Nucleus accumbens (tissue), 56 donors: ENCODE results near the gene PLA2G12A.
A peak's percentile ranks its signal among the peaks of the same experiment; 100 is the strongest.

ENCODE experiments used
- DNase-seq, 56 donors: peaks; one replicate each; lab custom pipeline; 2025; lab: John Stamatoyannopoulos, UW

PLA2G12A gene

DNA sequence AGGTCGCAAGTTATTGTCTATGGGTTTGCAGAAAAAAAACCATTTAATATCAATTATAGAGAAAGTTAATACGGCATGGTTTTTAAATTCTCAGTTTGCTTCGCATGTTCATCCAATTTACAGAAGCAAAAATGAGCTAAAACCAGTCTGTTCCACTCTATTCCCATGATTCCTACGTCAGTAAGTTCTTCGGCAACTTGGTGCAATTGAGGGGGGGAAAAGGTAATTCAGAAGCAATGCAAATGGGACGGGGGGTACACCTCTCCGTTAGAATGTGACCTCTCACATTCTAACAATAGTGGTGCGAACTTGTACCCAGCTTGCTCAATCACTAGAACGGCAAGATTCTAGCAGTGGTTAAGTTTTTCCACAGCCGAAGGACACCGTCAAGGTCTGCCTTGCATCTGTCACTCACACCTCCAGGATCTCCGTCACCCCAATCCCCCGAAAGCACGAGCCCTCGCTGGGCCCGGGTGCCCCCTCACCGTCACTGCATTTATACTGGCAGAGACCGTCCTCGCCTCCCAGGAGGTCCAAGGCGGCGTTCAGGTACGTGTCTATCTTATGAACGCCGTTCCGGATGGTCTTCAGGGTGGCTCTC lies 653 bp downstream of the PLA2G12A start:
- DNase-seq, result peak in 12 of 56 donors; percentile 4 to 61 (median 30)

DNA sequence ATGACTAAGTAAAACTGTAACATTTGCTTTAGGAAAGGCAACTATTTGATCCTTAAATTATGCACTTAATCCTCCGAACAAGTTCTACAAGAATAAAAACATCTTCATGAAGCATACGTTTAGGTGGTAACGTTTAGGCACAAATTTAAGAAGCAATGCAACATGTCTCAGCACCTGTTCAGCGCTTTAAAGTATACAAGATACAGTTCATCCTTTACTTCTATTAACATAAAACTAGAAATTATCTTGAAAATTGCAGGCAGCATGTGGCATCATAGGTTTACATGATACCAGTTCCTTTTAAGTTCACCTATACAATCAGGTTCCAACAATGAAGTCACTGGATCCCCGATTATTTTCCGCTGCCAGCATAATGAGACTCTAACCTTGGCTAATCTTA lies 1.5 kb downstream of the PLA2G12A start:
- no peak for DNase-seq

DNA sequence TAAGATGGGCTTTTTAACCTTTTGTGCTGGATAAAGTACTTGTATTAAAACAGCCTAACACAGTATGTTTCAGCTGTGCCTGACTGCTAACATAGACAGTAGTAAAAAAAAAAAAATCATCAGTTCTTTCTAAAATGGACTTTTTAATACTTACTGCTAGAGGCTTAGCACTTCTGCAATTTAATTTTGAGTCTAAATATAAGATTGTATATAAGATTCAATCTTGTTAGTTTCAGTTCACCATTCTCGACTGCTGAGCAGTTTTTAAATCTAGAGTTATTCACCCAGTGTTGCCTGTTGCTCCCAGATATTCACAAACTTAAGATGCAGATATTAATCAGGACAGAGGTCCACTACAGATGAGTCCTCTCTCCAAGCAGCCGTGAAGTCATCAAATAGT lies 6.8 kb downstream of the PLA2G12A start:
- DNase-seq, result no peak

DNA sequence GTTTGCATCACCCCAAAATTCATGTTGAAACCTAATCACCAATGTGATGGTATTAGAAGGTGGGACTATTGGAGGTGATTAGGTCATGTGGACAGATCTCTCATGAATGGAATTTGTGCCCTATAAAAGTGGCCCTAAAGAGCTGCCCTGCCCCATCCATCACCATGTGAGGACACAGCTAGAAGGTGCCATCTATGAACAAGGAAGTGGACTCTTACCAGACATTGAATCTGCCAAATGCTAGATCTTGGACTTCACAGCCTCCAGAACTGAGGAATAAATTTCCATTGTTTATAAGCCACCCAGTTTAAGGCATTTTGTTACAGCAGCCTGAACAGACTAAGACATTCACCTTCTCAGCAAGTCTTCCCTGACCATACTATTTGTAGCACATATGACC lies 7.5 kb downstream of the PLA2G12A start:
- DNase-seq, result no peak

GRCh38 chr4:109721033-109721432 lies 8.8 kb downstream of the PLA2G12A start:
- DNase-seq, result no peak

GRCh38 chr4:109719604-109720003 lies 10.3 kb downstream of the PLA2G12A start:
- no peak for DNase-seq

GRCh38 chr4:109718759-109719158 lies 11.1 kb downstream of the PLA2G12A start:
- no peak for DNase-seq

DNA sequence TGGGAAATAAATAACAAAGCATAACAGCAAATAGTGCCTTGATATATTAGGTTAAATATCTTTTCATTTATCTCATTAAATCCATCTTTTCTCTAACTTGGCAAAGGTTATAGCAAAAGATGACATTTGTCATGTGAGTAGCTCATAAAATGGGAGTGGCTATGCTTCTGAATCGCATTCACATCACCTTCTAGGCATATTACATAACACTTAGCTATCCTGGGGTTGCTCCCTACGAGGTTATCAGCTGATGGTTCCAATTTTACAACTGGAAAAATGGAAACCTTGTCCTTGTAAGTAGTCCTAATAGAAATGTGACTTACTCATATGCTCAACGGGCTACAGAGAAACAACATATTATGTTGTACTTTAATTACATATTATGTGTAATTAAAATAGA lies 16.4 kb downstream of the PLA2G12A start:
- DNase-seq, result no peak

GRCh38 chr4:109708990-109709389 lies 20.9 kb downstream of the PLA2G12A start:
- DNase-seq, result no peak

DNA sequence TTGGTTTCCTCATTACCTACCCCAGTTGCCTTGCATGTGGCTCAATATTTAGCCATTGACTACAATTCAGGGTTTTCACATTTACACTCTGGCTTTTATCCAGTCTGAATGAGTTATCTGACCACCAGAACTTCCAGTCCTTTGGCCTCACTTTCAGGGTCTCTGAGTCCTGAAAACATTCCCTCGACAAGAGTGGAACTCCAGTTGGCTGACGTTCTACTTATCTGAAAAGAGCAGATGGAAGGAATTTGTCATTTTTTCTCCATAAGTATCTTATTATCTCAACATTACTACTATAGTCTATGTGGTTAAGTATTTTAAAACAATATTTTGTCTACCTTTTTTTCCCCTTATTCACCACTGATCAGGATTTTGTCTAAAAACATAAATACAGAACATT lies 21.4 kb downstream of the PLA2G12A start:
- no peak for DNase-seq

DNA sequence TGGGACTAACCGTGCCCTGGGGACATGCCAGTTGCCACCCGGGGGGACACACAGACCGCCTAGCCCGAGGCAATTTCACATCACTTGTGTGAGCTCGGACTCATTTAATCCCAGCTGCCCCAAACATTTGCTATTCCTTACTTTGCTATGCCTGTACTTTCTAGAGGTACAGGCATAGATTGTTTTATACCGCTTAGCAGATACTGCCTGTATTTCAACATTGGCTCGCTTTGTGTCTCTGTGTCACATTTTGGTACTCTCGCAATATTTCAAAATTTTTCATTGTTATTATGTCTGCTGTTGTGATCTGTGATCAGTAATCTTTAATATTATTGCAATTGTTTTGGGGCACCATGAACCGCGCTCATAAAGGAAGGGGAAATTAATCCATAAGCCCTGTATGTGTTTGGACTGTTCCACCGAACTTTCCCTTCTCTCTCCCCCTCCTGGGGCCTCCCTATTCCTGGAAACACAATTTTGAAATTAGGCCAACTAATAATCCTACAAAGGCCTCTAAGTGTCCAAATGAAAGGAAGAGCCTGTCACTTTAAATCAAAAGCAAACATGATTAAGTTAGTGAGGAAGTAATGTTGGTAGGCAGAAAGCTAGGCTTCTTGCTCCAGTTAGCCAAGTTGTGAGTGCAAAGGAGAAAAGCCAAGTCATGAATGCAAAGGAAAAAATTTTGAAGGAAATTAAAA lies 26.1 kb downstream of the PLA2G12A start:
- DNase-seq, result no peak

DNA sequence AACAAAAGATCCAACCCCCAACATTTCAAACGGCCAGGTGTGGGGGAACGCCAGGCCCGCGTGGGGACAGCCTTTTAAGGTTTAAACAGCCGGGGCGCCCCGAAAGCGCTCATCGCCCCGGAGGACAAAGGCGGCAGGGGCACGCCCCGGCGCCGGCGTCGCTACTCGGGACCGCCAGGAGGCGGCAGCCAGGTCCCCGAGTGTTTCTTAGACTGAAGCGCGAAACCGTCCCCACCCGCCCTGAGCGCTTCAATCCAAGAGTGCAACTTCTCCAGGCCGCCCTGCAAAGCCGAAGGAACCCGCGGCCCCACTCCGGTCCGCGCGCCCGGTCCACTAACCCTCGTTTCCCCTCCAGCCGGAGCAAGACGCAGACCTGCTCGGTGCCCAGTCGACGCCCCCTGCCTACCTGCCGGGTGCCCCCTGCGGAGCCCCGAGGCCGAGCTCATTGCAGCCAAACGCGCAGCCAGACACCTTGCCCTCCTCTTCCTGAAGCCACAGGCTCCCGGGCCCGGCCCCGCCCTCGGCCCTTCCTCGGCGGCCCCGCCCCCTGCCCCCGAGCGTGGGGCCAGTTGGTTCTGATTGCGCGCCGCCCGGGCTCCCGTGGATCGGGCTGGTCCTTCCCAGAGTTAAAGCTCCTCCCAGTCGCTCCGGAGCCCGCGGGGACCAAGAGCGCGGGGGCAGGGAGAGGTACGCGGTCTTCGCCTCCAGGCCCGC lies 26.8 kb downstream of the PLA2G12A start, which contains the start of gene CASP6:
CASP6 (minus strand) TSS at position 496 of the 714 bp plus-strand sequence; CDS start at position 446, 50 bp downstream.
- DNase-seq, result peak in 54 of 56 donors; percentile 4 to 87 (median 58)

GRCh38 chr4:109701566-109702410 lies 28.1 kb downstream of the PLA2G12A start:
- DNase-seq, result no peak

DNA sequence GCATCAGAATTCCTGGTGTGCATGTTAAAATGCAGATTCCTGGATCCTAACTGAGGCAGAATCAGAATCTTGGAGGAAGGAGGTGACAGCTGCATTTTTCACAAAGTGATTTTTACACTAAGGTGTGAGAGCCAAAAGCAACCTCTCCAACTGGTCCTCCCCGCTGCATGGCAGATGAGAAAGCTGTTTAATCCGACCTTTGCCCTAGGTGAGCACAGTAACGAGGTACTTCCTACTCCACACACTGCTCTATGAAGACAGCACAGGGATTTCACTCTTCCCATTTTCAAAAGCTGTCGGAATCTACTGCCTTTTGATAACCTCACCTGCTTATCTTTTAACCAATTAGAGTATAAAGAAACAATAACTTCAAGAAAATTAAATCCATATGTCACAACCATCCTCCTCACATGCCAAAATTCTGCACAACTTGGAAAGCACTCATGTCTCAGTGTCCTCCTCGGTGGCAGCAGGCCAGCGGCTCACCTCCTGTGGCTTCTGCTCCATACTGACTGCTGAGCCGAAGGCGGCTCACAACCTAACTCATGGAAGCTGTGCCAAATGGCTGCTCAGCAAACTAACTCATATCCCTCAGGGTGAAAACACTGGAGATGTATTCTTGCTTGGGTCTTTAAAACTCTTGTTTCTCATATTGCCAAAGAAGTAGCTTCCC lies 30.2 kb downstream of the PLA2G12A start:
- DNase-seq, result no peak

GRCh38 chr4:109698656-109699055 lies 31.2 kb downstream of the PLA2G12A start:
- DNase-seq, result no peak

DNA sequence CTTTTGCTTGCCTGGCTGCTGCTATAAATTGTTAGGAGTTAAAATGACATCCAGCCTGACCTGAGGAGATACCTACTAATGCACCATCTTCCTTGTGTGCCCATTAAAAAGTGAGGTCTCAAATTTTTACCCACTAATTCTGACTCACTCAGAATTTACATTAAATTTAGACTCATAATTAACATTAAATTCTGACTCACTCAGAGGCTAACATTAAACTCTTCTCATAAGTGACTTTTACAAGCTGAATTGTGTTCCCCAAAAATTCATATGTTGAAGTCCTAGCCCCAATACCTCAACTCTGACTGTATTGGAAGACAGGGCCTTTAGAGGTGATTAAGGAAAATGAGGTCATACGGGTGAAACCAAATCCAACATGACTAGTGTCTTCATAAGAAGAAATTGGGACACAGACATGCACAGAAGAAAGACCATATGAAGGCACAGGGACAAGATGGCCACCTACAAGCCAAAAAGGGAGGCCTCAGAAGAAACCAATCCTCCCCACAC lies 38.4 kb downstream of the PLA2G12A start:
- no peak for DNase-seq

DNA sequence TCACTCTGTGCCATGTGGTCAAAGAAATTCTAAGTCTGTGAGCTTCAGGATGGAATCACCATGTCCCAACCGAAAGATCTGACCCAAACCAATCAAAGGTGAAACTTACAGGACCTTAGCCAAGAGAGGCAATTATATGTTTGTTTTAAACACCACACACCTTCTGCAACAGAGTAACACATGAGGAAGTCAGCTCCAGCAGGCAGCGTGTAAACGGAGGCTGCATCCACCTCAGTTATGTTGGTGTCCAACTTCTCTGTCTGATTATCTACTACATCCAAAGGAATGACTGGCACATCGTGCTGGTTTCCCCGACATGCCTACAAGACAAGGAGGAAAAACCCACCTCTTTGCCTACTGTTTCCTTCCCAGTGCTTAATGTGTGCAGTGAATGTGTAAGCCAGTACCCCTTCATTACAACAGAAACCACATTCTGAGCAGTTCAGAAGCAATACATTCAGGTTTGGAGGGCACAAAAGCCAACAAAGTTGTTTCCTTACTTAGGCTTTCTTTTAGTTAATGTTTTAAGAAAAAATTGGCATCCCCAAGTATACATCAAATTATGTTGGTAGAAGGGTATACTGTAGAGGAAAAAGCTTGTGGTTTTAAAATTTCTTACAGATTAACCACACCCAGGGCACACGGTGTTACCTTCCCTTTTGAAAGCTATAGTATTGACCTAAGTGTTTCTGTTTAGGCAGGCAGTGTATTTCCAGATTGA lies 39.0 kb downstream of the PLA2G12A start:
- DNase-seq, result no peak

DNA sequence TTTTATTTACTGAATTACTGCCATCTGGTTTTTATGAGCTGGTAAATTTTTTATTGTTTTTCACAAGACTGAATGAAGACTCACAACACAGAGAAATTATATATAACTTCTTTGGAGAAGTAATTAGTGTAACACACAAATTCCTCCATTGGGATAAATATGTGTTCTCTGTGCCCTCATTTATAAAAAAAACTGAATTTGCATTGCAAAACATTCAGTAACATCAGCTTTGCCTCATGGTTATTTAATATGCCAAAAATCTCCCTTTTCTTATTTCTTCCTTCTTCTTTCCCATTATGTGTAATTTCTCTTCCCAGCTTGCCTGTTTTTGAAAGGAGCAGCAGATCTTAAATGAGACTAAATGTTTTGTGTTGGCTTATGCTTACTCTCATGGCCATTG lies 45.1 kb downstream of the PLA2G12A start:
- DNase-seq, result no peak

DNA sequence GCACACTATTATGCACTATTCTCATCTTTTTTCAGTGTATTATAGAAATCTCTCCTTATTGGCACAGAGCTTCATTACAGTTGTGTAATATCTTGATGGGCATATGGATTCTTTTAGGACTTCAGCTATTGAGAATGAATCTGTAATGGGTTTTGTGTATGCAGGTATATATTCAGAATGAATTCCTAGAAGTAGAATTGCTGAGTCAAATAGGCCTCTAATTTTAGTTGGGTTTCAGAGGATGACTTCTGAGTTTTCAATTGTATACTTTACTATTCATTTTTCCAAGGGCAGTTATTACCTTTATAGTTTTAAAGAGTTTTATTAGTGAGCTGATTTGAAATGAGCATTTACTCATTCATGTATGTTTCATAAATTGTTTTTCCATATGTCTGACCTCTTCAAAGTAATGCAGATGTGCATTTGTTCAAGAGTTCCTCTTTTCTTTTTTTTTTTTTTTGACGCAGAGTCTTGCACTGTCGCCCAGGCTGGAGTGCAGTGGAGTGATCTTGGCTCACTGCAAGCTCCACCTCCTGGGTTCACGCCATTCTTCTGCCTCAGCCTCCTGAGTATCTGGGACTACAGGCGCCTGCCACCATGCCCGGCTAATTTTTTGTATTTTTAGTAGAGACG lies 46.1 kb downstream of the PLA2G12A start:
- no peak for DNase-seq
